HEK293T (cell line): ENCODE measurements around the gene SLC35F3.

Experiments
- ELF4 ChIP-seq: fragments of 450-650 bp; IDR thresholded peaks from 2 replicates; pipeline ENCODE4 v1.6.1; 2017; ENCODE audit warnings: antibody characterized with exemption
- FOXM1 ChIP-seq: fragments of 450-650 bp; IDR thresholded peaks from 2 replicates; pipeline ENCODE4 v1.6.1; 2017; ENCODE audit warnings: mild to moderate bottlenecking, borderline replicate concordance
- PKNOX1 ChIP-seq: fragments of 450-650 bp; IDR thresholded peaks from 2 replicates; pipeline ENCODE4 v1.6.1; 2016

DNA sequence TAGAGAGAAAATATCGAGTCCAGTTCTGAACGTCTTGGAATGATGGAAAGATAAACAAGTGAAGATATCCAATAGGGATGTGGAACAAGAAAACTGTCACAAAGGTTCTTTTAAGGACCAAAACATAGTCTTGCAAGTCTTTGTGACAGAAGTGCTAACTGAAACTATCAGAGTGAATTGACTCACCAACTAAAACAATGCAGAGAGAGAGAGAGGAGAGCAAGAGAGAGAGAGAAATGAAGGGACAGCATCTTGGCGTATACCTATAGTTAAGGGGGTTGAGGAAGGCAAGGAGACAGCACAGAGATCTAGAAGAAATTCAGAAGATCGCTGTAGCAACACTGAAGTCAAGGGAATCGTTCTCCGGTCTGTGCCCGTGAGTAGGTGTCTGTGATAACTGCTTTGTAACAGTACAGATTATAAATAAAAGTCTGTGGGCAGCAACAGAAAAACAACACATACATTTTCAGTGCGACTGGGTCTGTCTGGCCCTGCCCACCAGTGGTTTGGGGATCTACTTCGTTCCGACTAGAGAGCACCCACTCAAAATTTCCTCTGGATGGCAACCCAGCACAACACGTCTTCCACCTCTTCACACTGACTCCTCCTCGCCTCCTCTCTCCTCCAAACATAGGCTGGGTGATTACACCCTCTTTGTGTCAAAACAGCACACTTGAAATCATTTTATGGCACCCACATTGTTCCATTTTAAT is 464.0 kb downstream of the SLC35F3 start:
- TF ChIP-seq ELF4 (no peak), FOXM1 (no peak), PKNOX1 (no peak)
